Epithelial cell of esophagus (primary cell): ENCODE data around the gene PMPCA.

ENCODE experiments used
- DNase-seq: peaks from one replicate; pipeline ENCODE4 v3.0.0; 2010; ENCODE audit warnings: low read depth
- H3K4me3 ChIP-seq: 2 replicates; pipeline ENCODE4 v1.5.1; 2011; ENCODE audit warnings: mild to moderate bottlenecking, low read length, control low read depth
- CTCF ChIP-seq: IDR thresholded peaks from 2 replicates; pipeline ENCODE4 v1.5.1; 2011; ENCODE audit warnings: low read depth, mild to moderate bottlenecking, low read length, control low read depth, inconsistent platforms; ENCODE audit not compliant: insufficient read depth; ENCODE audit errors: missing control alignments

The PMPCA gene

GRCh38 chr9:136416427-136416826, 6.0 kb downstream of the PMPCA start:
- H3K4me3 ChIP-seq, result no peak overlapping the region
- DNase-seq, result peak; percentile 17

GRCh38 chr9:136416914-136417313, 6.5 kb downstream of the PMPCA start:
- DNase-seq, result no peak

More at GRCh38 chr9:136416427-136416826, 6.0 kb downstream of the PMPCA start:
- TF ChIP-seq CTCF, result no peak

GRCh38 chr9:136418182-136419091, 8.0 kb downstream of the PMPCA start:
- DNase-seq, result no peak
- H3K4me3 ChIP-seq, result no peak overlapping the region
- TF ChIP-seq CTCF, result no peak

More at GRCh38 chr9:136416914-136417313, 6.5 kb downstream of the PMPCA start:
- no peak overlapping the region for H3K4me3 ChIP-seq
- TF ChIP-seq CTCF, result no peak

- no peak for DNase-seq
- TF ChIP-seq CTCF, result no peak
Observed at GRCh38 chr9:136419092-136419420, 8.6 kb downstream of the PMPCA start.

GRCh38 chr9:136421791-136422190, 11.3 kb downstream of the PMPCA start:
- DNase-seq, result no peak
- no peak overlapping the region for H3K4me3 ChIP-seq
- TF ChIP-seq CTCF, result no peak

More at GRCh38 chr9:136419092-136419420, 8.6 kb downstream of the PMPCA start:
- H3K4me3 ChIP-seq, result no peak overlapping the region

- no peak for TF ChIP-seq CTCF
- no peak overlapping the region for H3K4me3 ChIP-seq
- DNase-seq, result no peak
Observed at GRCh38 chr9:136422876-136423275, 12.4 kb downstream of the PMPCA start.
